Brain microvascular endothelial cell (primary cell): ENCODE data around the gene TBCC.
A peak's percentile ranks its signal among the peaks of the same experiment; 100 is the strongest.

ENCODE experiments used
- DNase-seq: peaks from one replicate; pipeline ENCODE4 v3.0.0-alpha.2; 2020
- H3K27ac ChIP-seq: fragments of 250-450 bp; sonication (Bioruptor Pico); 2 replicates; pipeline ENCODE4 v1.5.1; 2020; ENCODE audit warnings: mild to moderate bottlenecking, moderate library complexity
- H3K27me3 ChIP-seq: fragments of 250-450 bp; sonication (Bioruptor Pico); replicated peaks from 2 replicates; pipeline ENCODE4 v1.5.1; 2020; ENCODE audit warnings: mild to moderate bottlenecking
- H3K36me3 ChIP-seq: fragments of 250-450 bp; sonication (Bioruptor Pico); replicated peaks from 2 replicates; pipeline ENCODE4 v1.5.1; 2020; ENCODE audit warnings: mild to moderate bottlenecking
- H3K4me3 ChIP-seq: 2 replicates; pipeline ENCODE4 v1.5.1; 2011; ENCODE audit warnings: low read depth, mild to moderate bottlenecking, control low read depth, low read length, moderate library complexity
- in situ Hi-C: cut with HindIII; loops from 2 replicates; pipeline ENCODE4 v1.10.0; 2017; ENCODE audit warnings: low sequenced_read_pairs, low pct_ligation_motif_present
- TF ChIP-seq, protein P1 (sequence below): IDR thresholded peaks from 2 replicates; pipeline ENCODE4 v1.5.1; 2011; ENCODE audit warnings: low read depth, mild to moderate bottlenecking, moderate library complexity, low read length, control low read depth, inconsistent platforms; ENCODE audit errors: missing control alignments

The TBCC gene

DNA sequence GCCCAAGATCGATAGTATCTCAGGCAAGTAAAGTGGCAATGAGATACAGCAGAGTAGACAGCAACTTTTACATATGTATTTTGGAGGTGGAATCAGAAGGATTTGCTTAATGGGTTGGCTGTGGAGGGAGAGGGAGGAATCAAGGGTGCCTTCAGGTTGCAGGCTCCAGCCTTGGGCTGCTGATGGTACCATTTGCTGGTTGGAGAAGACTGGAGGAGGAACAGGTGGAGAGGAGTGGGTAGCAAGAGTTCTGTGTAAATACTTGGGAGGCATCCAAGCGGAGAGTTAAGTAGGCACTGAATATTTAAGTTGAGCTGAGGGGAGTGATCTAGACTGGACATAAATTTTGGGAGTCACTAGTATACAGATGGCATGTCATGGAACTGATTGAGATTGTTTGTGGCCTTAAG, 41.2 kb upstream of the TBCC start:
- Histone ChIP-seq H3K27me3 (no peaks in the 10 kb centered on the region), H3K36me3 (no peaks in the 10 kb centered on the region), H3K4me3 (no peak overlapping the region), H3K27ac (no peak overlapping the region)
- in situ Hi-C loops: no loop called here
- TF ChIP-seq, protein P1, sequence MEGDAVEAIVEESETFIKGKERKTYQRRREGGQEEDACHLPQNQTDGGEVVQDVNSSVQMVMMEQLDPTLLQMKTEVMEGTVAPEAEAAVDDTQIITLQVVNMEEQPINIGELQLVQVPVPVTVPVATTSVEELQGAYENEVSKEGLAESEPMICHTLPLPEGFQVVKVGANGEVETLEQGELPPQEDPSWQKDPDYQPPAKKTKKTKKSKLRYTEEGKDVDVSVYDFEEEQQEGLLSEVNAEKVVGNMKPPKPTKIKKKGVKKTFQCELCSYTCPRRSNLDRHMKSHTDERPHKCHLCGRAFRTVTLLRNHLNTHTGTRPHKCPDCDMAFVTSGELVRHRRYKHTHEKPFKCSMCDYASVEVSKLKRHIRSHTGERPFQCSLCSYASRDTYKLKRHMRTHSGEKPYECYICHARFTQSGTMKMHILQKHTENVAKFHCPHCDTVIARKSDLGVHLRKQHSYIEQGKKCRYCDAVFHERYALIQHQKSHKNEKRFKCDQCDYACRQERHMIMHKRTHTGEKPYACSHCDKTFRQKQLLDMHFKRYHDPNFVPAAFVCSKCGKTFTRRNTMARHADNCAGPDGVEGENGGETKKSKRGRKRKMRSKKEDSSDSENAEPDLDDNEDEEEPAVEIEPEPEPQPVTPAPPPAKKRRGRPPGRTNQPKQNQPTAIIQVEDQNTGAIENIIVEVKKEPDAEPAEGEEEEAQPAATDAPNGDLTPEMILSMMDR: no peak
- no peak for DNase-seq

GRCh38 chr6:42786525-42786985, 40.7 kb upstream of the TBCC start:
- Histone ChIP-seq H3K27me3 (no peaks in the 10 kb centered on the region), H3K4me3 (no peak overlapping the region), H3K36me3 (no peaks in the 10 kb centered on the region), H3K27ac (no peak overlapping the region)
- in situ Hi-C loops: no loop called here
- TF ChIP-seq, protein P1: no peak
- no peak for DNase-seq

GRCh38 chr6:42784717-42785498, 39.0 kb upstream of the TBCC start:
- no peak for DNase-seq
- TF ChIP-seq, protein P1: no peak
- no peaks in the 10 kb centered on the region for H3K27me3 ChIP-seq
- H3K4me3 ChIP-seq: peak overlapping the region; percentile 78
- in situ Hi-C loops: no loop called here
- no peaks in the 10 kb centered on the region for H3K36me3 ChIP-seq
- no peak overlapping the region for H3K27ac ChIP-seq

GRCh38 chr6:42783876-42784642, 38.2 kb upstream of the TBCC start:
- Histone ChIP-seq H3K27ac (peak overlapping the region; percentile 98), H3K27me3 (no peaks in the 10 kb centered on the region), H3K36me3 (no peaks in the 10 kb centered on the region), H3K4me3 (peak overlapping the region; percentile 78)
- in situ Hi-C loops: no loop called here
- peak; percentile 14 for DNase-seq
- TF ChIP-seq, protein P1: no peak

DNA sequence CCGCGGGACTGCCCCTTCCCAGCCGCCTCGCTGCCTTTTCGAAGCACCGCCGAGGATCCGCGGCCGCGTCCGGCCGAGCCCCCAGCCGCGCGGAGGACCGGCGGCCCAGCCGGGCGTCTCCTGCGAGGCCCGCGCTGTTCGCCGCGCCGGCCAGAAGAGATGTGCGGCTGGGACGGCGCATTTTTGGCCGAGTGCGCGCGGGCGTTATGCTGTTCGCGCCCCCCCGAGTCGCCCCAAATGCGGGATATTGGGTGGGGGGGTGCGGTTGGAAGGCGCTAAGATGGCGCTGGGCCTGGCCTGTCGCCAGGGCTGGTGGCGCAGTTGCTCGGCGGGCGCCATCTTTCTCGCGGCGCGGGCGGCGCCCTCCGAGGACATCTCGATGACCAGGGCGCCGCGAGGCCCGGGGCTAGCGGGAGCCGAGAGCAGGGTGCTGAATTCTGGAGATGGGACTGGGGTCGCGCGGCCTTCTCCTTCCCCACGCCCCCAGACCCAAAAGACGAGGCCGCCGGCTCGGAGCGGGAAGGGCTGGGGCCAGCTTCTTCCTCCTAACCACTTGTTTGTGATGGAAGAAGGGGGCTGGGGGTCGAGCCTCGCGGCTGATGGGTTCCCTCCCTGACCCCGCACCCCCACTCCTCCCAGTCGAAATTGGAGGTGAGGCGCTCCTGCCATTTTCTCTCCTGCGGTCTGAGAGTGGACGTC, 37.4 kb upstream of the TBCC start:
- Histone ChIP-seq H3K27ac (peak overlapping the region; percentile 98), H3K4me3 (peak overlapping the region; percentile 78), H3K36me3 (no peaks in the 10 kb centered on the region), H3K27me3 (no peaks in the 10 kb centered on the region)
- DNase-seq: peak; percentile 34
- TF ChIP-seq, protein P1: no peak
- in situ Hi-C loops: no loop called here
